ENCODE measurements around the gene SGMS2. TPM values are rescaled to one million over a fixed set of nuclear protein-coding genes. Genes with fewer than 3 reads are reported as not detected.

SGMS2 gene
- polyA plus RNA-seq, 12 donors: 8.7 to 12.1 (median 10.5) TPM; not detected in 1

Other genes starting within 250 kb of the SGMS2 start
- gene PAPSS1, start 104.7 kb upstream of the SGMS2 start, polyA plus RNA-seq (ENCODE audit: insufficient read length in 12 of 12): 10 to 100 TPM in 11 of 12 donors, not detected in 1; 30.6 to 68.5 (median 56.3) TPM
- gene CYP2U1, start 106.6 kb downstream of the SGMS2 start, polyA plus RNA-seq (ENCODE audit: insufficient read length in 12 of 12): 1 to 10 TPM in 11 of 12 donors, not detected in 1; 4.8 to 7.1 (median 5.3) TPM
- gene HADH, start 165.0 kb downstream of the SGMS2 start, polyA plus RNA-seq (ENCODE audit: insufficient read length in 12 of 12): 100 to 1,000 TPM in 7 of 12 donors, 10 to 100 TPM in 4, not detected in 1; 62.4 to 120 (median 101) TPM

All from muscle of arm (tissue), 12 donors.